Superior temporal gyrus (tissue), 1 donor: Measurements from ENCODE around the gene ATP13A3.

Source experiments
- DNase-seq: peaks from one replicate; pipeline ENCODE4 v3.0.0-alpha.2; 2016; ENCODE audit errors: extremely low spot score

The ATP13A3 gene

GRCh38 chr3:194370753-194371152, 116.0 kb downstream of the ATP13A3 start:
- DNase-seq: no peak

GRCh38 chr3:194369522-194370279, 117.1 kb downstream of the ATP13A3 start, which contains the start of gene LRRC15:
TSS of gene LRRC15 (minus strand) at chr3:194369743. CDS start at chr3:194361043, 8,700 bp downstream.
- no peak for DNase-seq

GRCh38 chr3:194368918-194369317, 117.9 kb downstream of the ATP13A3 start:
- no peak for DNase-seq

- no peak for DNase-seq
Measured at GRCh38 chr3:194367992-194368841, 118.6 kb downstream of the ATP13A3 start.

GRCh38 chr3:194365978-194366490, 120.8 kb downstream of the ATP13A3 start:
- no peak for DNase-seq

- DNase-seq: no peak
Measured at GRCh38 chr3:194365526-194365925, 121.3 kb downstream of the ATP13A3 start.

GRCh38 chr3:194364652-194365434, 122.0 kb downstream of the ATP13A3 start:
- DNase-seq: no peak

GRCh38 chr3:194364314-194364651, 122.5 kb downstream of the ATP13A3 start:
- DNase-seq: no peak

- no peak for DNase-seq
Measured at GRCh38 chr3:194360568-194360967, 126.2 kb downstream of the ATP13A3 start.

- DNase-seq: no peak
Measured at GRCh38 chr3:194357681-194358080, 129.1 kb downstream of the ATP13A3 start.

GRCh38 chr3:194355379-194355778, 131.4 kb downstream of the ATP13A3 start:
- no peak for DNase-seq

GRCh38 chr3:194354315-194354714, 132.5 kb downstream of the ATP13A3 start:
- no peak for DNase-seq
